MG63 (cell line): ENCODE measurements around the gene DIPK2B. TPM values are rescaled to one million over a fixed set of nuclear protein-coding genes. Genes with fewer than 3 reads are reported as not detected.

Experiments
- DNase-seq: peaks from one replicate; pipeline ENCODE4 v3.0.0-alpha.2; 2020
- H3K27me3 ChIP-seq: fragments of 250-450 bp; sonication (Bioruptor Pico); 2 replicates; pipeline ENCODE4 v1.5.1; 2020; ENCODE audit warnings: mild to moderate bottlenecking, moderate library complexity
- H3K36me3 ChIP-seq: fragments of 250-450 bp; sonication (Bioruptor Pico); 2 replicates; pipeline ENCODE4 v1.5.1; 2020; ENCODE audit warnings: mild to moderate bottlenecking, moderate library complexity
- H3K4me3 ChIP-seq: fragments of 250-450 bp; sonication (Bioruptor Pico); 2 replicates; pipeline ENCODE4 v1.5.1; 2020; ENCODE audit warnings: mild to moderate bottlenecking, moderate library complexity
- H3K9me3 ChIP-seq: fragments of 250-450 bp; sonication (Bioruptor Pico); 2 replicates; pipeline ENCODE4 v1.5.1; 2020; ENCODE audit warnings: mild to moderate bottlenecking, moderate library complexity
- total RNA-seq: library from RNA; depleted of rRNA; stranded (reverse); fragments of >200 nt; shearing (Covaris generic); gene quantifications from 2 replicates; pipeline ENCODE4 v1.2.3, GENCODE V29; 2014; ENCODE audit warnings: low replicate concordance

Gene DIPK2B
- total RNA-seq, 1 experiment from 2014 or later = not detected

- H3K4me3 ChIP-seq = no peak overlapping the region
- no peaks in the 10 kb centered on the region for H3K36me3 ChIP-seq
- H3K27me3 ChIP-seq = no peaks in the 10 kb centered on the region
- H3K9me3 ChIP-seq = no peaks in the 10 kb centered on the region
- peak; percentile 27 for DNase-seq
Observed at GRCh38 chrX:45172890-45173289, 27.8 kb downstream of the DIPK2B start.

DNA sequence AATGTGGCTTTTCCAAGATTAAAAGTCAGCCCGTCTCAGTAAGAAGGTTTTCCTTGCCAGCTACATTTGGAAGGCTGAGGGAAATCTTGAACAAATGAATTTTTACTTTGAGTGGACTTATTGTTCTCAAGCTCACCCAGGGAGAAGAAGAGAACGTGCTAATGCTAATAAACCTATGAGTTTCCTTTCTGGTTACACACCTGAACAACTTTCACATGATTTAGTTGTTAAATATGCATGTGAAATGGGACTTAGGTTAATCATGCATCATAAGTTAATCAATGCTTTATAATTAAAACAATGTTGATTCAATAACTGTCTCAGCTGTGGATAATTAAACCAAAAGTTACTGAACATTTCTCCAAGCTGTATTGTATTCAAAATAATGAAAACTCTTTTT is 33.9 kb downstream of the DIPK2B start:
- Histone ChIP-seq H3K27me3 (no peaks in the 10 kb centered on the region), H3K4me3 (no peak overlapping the region), H3K36me3 (no peaks in the 10 kb centered on the region), H3K9me3 (no peaks in the 10 kb centered on the region)
- no peak for DNase-seq

GRCh38 chrX:45165726-45166125 is 35.0 kb downstream of the DIPK2B start:
- Histone ChIP-seq H3K27me3 (no peaks in the 10 kb centered on the region), H3K36me3 (no peaks in the 10 kb centered on the region), H3K4me3 (no peak overlapping the region), H3K9me3 (no peaks in the 10 kb centered on the region)
- no peak for DNase-seq

GRCh38 chrX:45164995-45165394 is 35.7 kb downstream of the DIPK2B start:
- H3K36me3 ChIP-seq = no peaks in the 10 kb centered on the region
- H3K9me3 ChIP-seq = no peaks in the 10 kb centered on the region
- no peaks in the 10 kb centered on the region for H3K27me3 ChIP-seq
- no peak for DNase-seq
- no peak overlapping the region for H3K4me3 ChIP-seq

- Histone ChIP-seq H3K4me3 (no peak overlapping the region), H3K27me3 (no peaks in the 10 kb centered on the region), H3K9me3 (no peaks in the 10 kb centered on the region), H3K36me3 (no peaks in the 10 kb centered on the region)
- DNase-seq = no peak
Observed at GRCh38 chrX:45164021-45164621, 36.6 kb downstream of the DIPK2B start.

DNA sequence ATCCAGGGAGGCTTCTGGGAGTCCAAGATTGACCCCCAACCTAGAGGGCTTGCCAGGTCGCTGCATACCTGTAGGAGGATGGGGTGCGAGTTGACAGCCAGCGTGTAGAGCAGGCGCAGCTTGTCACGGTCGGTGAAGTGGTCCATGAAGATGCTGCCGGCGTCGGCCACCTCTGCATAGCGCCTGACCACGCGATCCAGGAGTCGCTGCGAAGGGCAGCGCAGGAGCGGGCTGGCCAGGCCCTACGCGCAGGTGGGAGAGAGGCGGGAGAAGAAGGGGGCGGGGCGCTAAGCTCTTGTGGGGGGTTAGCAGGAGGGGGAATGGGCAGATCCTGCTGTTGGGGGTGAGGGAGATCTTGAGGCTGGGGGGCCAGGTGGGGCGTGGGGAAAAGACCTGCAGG is 43.0 kb downstream of the DIPK2B start:
- Histone ChIP-seq H3K9me3 (no peaks in the 10 kb centered on the region), H3K36me3 (no peaks in the 10 kb centered on the region), H3K4me3 (no peak overlapping the region), H3K27me3 (no peaks in the 10 kb centered on the region)
- DNase-seq = no peak

DNA sequence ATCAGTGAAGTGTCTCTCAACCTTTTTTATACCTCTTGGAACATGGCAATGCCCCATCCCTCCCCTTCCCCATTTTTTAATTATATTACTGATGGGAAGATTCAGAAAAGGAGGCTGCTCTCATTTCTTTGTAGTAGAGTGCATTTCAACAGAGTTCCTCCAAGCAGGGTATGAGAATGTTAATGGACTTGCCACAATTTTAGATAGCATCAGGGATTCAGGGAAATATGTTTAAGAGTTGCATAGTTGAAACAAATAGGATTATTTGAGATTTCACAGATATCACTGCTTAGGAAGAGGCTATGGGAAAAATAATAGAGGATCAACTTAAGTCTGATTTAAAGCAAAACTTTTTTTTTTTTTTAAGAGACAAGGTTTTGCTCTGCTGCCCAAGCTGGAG is 46.2 kb downstream of the DIPK2B start:
- Histone ChIP-seq H3K4me3 (no peak overlapping the region), H3K27me3 (no peaks in the 10 kb centered on the region), H3K9me3 (no peaks in the 10 kb centered on the region), H3K36me3 (no peaks in the 10 kb centered on the region)
- DNase-seq = no peak

DNA sequence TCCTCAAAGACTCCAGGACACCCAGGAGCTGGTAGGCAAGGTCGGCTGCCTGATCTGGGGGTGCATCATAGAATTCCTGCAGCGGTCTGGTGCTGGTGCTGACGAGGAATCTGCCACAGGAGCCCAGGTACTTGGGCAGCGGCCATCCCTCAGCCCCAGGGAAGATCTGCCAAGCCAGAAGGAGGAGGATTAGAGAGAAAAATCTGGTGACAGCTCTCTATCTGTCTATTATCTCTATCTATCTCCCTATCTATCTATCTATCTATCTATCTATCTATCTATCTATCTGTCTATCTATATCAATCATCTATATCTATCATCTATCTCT is 46.7 kb downstream of the DIPK2B start:
- H3K36me3 ChIP-seq = no peaks in the 10 kb centered on the region
- H3K4me3 ChIP-seq = no peak overlapping the region
- no peaks in the 10 kb centered on the region for H3K27me3 ChIP-seq
- no peaks in the 10 kb centered on the region for H3K9me3 ChIP-seq
- DNase-seq = no peak
